ENCODE measurements around the gene XRCC5.

XRCC5 gene

GRCh38 chr2:216092646-216093045 is 16.5 kb upstream of the XRCC5 start:
- H3K9me3 Mint-ChIP-seq, result no peaks in the 10 kb centered on the region
- no peak overlapping the region for H3K4me3 Mint-ChIP-seq
- H3K27me3 Mint-ChIP-seq, result no peaks in the 10 kb centered on the region
- peaks cover 13% of the 10 kb centered on the region for H3K4me1 Mint-ChIP-seq
- H3K27ac Mint-ChIP-seq (ENCODE audit: low read depth), result no peak overlapping the region
- no peak for DNase-seq (ENCODE audit: low spot score in 2 of 2)
- ATAC-seq (replicated peaks; ENCODE audit: extremely low read depth, poor library complexity, severe bottlenecking), result no peak
- peaks cover 4% of the 10 kb centered on the region for H3K36me3 Mint-ChIP-seq (ENCODE audit: insufficient read depth)

- DNase-seq (ENCODE audit: low spot score in 2 of 2), result no peak
- no peak for ATAC-seq (replicated peaks; ENCODE audit: extremely low read depth, poor library complexity, severe bottlenecking)
- Mint-ChIP-seq H3K9me3 (no peaks in the 10 kb centered on the region), H3K4me3 (no peak overlapping the region), H3K36me3 (ENCODE audit: insufficient read depth) (peaks cover 2% of the 10 kb centered on the region), H3K27me3 (no peaks in the 10 kb centered on the region), H3K4me1 (peaks cover 8% of the 10 kb centered on the region), H3K27ac (ENCODE audit: low read depth) (no peak overlapping the region)
Measured at GRCh38 chr2:216094701-216095100, 14.4 kb upstream of the XRCC5 start.

- DNase-seq (ENCODE audit: low spot score in 2 of 2) (no peak), ATAC-seq (replicated peaks; ENCODE audit: extremely low read depth, poor library complexity, severe bottlenecking) (no peak)
- Mint-ChIP-seq H3K27ac (ENCODE audit: low read depth) (no peak overlapping the region), H3K4me1 (no peaks in the 10 kb centered on the region), H3K27me3 (no peaks in the 10 kb centered on the region), H3K9me3 (no peaks in the 10 kb centered on the region), H3K4me3 (no peak overlapping the region), H3K36me3 (ENCODE audit: insufficient read depth) (peaks cover 7% of the 10 kb centered on the region)
Measured at GRCh38 chr2:216098421-216099334, 10.5 kb upstream of the XRCC5 start.

GRCh38 chr2:216101109-216101508 is 8.0 kb upstream of the XRCC5 start:
- H3K27ac Mint-ChIP-seq (ENCODE audit: low read depth), result no peak overlapping the region
- ATAC-seq (replicated peaks; ENCODE audit: extremely low read depth, poor library complexity, severe bottlenecking), result no peak

GRCh38 chr2:216103213-216103612 is 5.9 kb upstream of the XRCC5 start:
- no peak overlapping the region for H3K4me3 Mint-ChIP-seq
- DNase-seq (ENCODE audit: low spot score in 2 of 2) (no peak), ATAC-seq (replicated peaks; ENCODE audit: extremely low read depth, poor library complexity, severe bottlenecking) (no peak)
- H3K27me3 Mint-ChIP-seq, result no peaks in the 10 kb centered on the region
- no peaks in the 10 kb centered on the region for H3K9me3 Mint-ChIP-seq
- H3K4me1 Mint-ChIP-seq, result no peaks in the 10 kb centered on the region
- H3K27ac Mint-ChIP-seq (ENCODE audit: low read depth), result no peak overlapping the region
- H3K36me3 Mint-ChIP-seq (ENCODE audit: insufficient read depth), result peaks cover 5% of the 10 kb centered on the region

More at GRCh38 chr2:216101109-216101508, 8.0 kb upstream of the XRCC5 start:
- peaks cover 5% of the 10 kb centered on the region for H3K36me3 Mint-ChIP-seq (ENCODE audit: insufficient read depth)
- no peak for DNase-seq (ENCODE audit: low spot score in 2 of 2)
- no peak overlapping the region for H3K4me3 Mint-ChIP-seq
- no peaks in the 10 kb centered on the region for H3K4me1 Mint-ChIP-seq
- H3K9me3 Mint-ChIP-seq, result no peaks in the 10 kb centered on the region
- H3K27me3 Mint-ChIP-seq, result no peaks in the 10 kb centered on the region

- no peak for DNase-seq (ENCODE audit: low spot score in 2 of 2)
- Mint-ChIP-seq H3K36me3 (ENCODE audit: insufficient read depth) (peaks cover 16% of the 10 kb centered on the region), H3K27me3 (no peaks in the 10 kb centered on the region), H3K27ac (ENCODE audit: low read depth) (no peak overlapping the region), H3K4me1 (peaks cover 12% of the 10 kb centered on the region), H3K4me3 (no peak overlapping the region), H3K9me3 (no peaks in the 10 kb centered on the region)
- no peak for ATAC-seq (replicated peaks; ENCODE audit: extremely low read depth, poor library complexity, severe bottlenecking)
Measured at GRCh38 chr2:216104691-216105090, 4.5 kb upstream of the XRCC5 start.

- no peaks in the 10 kb centered on the region for H3K27me3 Mint-ChIP-seq
- no peak overlapping the region for H3K27ac Mint-ChIP-seq (ENCODE audit: low read depth)
- DNase-seq (ENCODE audit: low spot score in 2 of 2) (no peak), ATAC-seq (replicated peaks; ENCODE audit: extremely low read depth, poor library complexity, severe bottlenecking) (no peak)
- H3K4me1 Mint-ChIP-seq, result peaks cover 38% of the 10 kb centered on the region
- H3K4me3 Mint-ChIP-seq, result no peak overlapping the region
- peaks cover 35% of the 10 kb centered on the region for H3K36me3 Mint-ChIP-seq (ENCODE audit: insufficient read depth)
- no peaks in the 10 kb centered on the region for H3K9me3 Mint-ChIP-seq
Measured at GRCh38 chr2:216107320-216107719, 1.8 kb upstream of the XRCC5 start.

- H3K27me3 Mint-ChIP-seq, result no peaks in the 10 kb centered on the region
- ATAC-seq (replicated peaks; ENCODE audit: extremely low read depth, poor library complexity, severe bottlenecking) (no peak), DNase-seq (ENCODE audit: low spot score in 2 of 2) (no peak)
- H3K27ac Mint-ChIP-seq (ENCODE audit: low read depth), result no peak overlapping the region
- no peaks in the 10 kb centered on the region for H3K9me3 Mint-ChIP-seq
- no peak overlapping the region for H3K4me3 Mint-ChIP-seq
- peaks cover 35% of the 10 kb centered on the region for H3K36me3 Mint-ChIP-seq (ENCODE audit: insufficient read depth)
- peaks cover 43% of the 10 kb centered on the region for H3K4me1 Mint-ChIP-seq
Measured at GRCh38 chr2:216107760-216108159, 1.4 kb upstream of the XRCC5 start.

GRCh38 chr2:216108310-216108966 is 710 bp upstream of the XRCC5 start:
- DNase-seq (ENCODE audit: low spot score in 2 of 2) (no peak), ATAC-seq (replicated peaks; ENCODE audit: extremely low read depth, poor library complexity, severe bottlenecking) (no peak)
- H3K27me3 Mint-ChIP-seq, result no peaks in the 10 kb centered on the region
- H3K27ac Mint-ChIP-seq (ENCODE audit: low read depth), result peak overlapping the region; percentile 100
- peaks cover 49% of the 10 kb centered on the region for H3K4me1 Mint-ChIP-seq
- H3K36me3 Mint-ChIP-seq (ENCODE audit: insufficient read depth), result peaks cover 37% of the 10 kb centered on the region
- H3K9me3 Mint-ChIP-seq, result no peaks in the 10 kb centered on the region
- H3K4me3 Mint-ChIP-seq, result peak overlapping the region; percentile 100

GRCh38 chr2:216109962-216110614 is 940 bp downstream of the XRCC5 start:
- DNase-seq (ENCODE audit: low spot score in 2 of 2), result no peak
- peak; percentile 24 for ATAC-seq (replicated peaks; ENCODE audit: extremely low read depth, poor library complexity, severe bottlenecking)
- Mint-ChIP-seq H3K27me3 (no peaks in the 10 kb centered on the region), H3K4me3 (peak overlapping the region; percentile 100), H3K36me3 (ENCODE audit: insufficient read depth) (peaks cover 52% of the 10 kb centered on the region), H3K4me1 (peaks cover 65% of the 10 kb centered on the region), H3K9me3 (no peaks in the 10 kb centered on the region), H3K27ac (ENCODE audit: low read depth) (peak overlapping the region; percentile 100)

GRCh38 chr2:216110620-216111019 is 1.5 kb downstream of the XRCC5 start:
- H3K9me3 Mint-ChIP-seq, result no peaks in the 10 kb centered on the region
- H3K27ac Mint-ChIP-seq (ENCODE audit: low read depth), result peak overlapping the region; percentile 100
- ATAC-seq (replicated peaks; ENCODE audit: extremely low read depth, poor library complexity, severe bottlenecking) (no peak), DNase-seq (ENCODE audit: low spot score in 2 of 2) (no peak)
- H3K27me3 Mint-ChIP-seq, result no peaks in the 10 kb centered on the region
- H3K4me3 Mint-ChIP-seq, result peak overlapping the region; percentile 100
- peaks cover 53% of the 10 kb centered on the region for H3K36me3 Mint-ChIP-seq (ENCODE audit: insufficient read depth)
- peaks cover 70% of the 10 kb centered on the region for H3K4me1 Mint-ChIP-seq

- no peak for ATAC-seq (replicated peaks; ENCODE audit: extremely low read depth, poor library complexity, severe bottlenecking)
- H3K27me3 Mint-ChIP-seq, result no peaks in the 10 kb centered on the region
- H3K9me3 Mint-ChIP-seq, result no peaks in the 10 kb centered on the region
- no peak overlapping the region for H3K27ac Mint-ChIP-seq (ENCODE audit: low read depth)
- no peak overlapping the region for H3K4me3 Mint-ChIP-seq
- peaks cover 73% of the 10 kb centered on the region for H3K4me1 Mint-ChIP-seq
- H3K36me3 Mint-ChIP-seq (ENCODE audit: insufficient read depth), result peaks cover 55% of the 10 kb centered on the region
- no peak for DNase-seq (ENCODE audit: low spot score in 2 of 2)
Measured at GRCh38 chr2:216111122-216111521, 2.0 kb downstream of the XRCC5 start.
